Colonic mucosa (tissue), 4 donors: ENCODE results near the gene ZNF426. TPM values are rescaled to one million over a fixed set of nuclear protein-coding genes. Genes with fewer than 3 reads are reported as not detected.

Experiments
- DNase-seq: peaks from one replicate; pipeline ENCODE4 v3.0.0-alpha.2; 2020
- H3K27ac ChIP-seq: fragments of 200-600 bp; one replicate; pipeline ENCODE4 v1.8.0; 2021
- H3K27me3 ChIP-seq: fragments of 200-600 bp; one replicate; pipeline ENCODE4 v1.8.0; 2021
- H3K36me3 ChIP-seq: fragments of 200-600 bp; one replicate; pipeline ENCODE4 v1.8.0; 2021
- H3K4me1 ChIP-seq: fragments of 200-600 bp; one replicate; pipeline ENCODE4 v1.8.0; 2021; ENCODE audit warnings: mild to moderate bottlenecking
- H3K4me3 ChIP-seq: fragments of 200-600 bp; one replicate; pipeline ENCODE4 v1.8.0; 2021
- H3K9ac ChIP-seq, 2 donors: one replicate each; pipeline ENCODE4 v1.7.0; 2013; ENCODE audit warnings: control low read depth in 2 of 2, low read depth in 2 of 2, low read length in 2 of 2
- H3K9me3 ChIP-seq: fragments of 200-600 bp; one replicate; pipeline ENCODE4 v1.8.0; 2021
- CTCF ChIP-seq: fragments of 200-600 bp; IDR thresholded peaks from one replicate; pipeline ENCODE4 v1.8.0; 2022; ENCODE audit warnings: antibody characterized with exemption, mild to moderate bottlenecking
- intact Hi-C: fragments of 100-400 bp; cut with DNase I; formaldehyde crosslinking; loops from one replicate; pipeline ENCODE4 v1.14.1; 2022
- total RNA-seq, 2 donors: library from RNA; stranded (reverse); fragmentation: NEBNext Ultra II Directional in 1 of 2; extraction: Animal tissue kit (Norgen Biotek cat#: 25700) in 1 of 2; gene quantifications; one replicate each; pipeline ENCODE4 v1.2.1, GENCODE V29; 2021
- donor health status: healthy.
- donor health status: DM: no; HTN: no; CAD: no.
- donor health status: DM: no; HTN: no; CAD: no.

ZNF426 gene
- total RNA-seq, 2 donors from 2014 or later: 7.5 to 11.5 TPM

- Histone ChIP-seq H3K4me3 (no peak overlapping the region), H3K27me3 (no peaks in the 10 kb centered on the region)
- intact Hi-C loops: no loop called here
These were observed 2.5 kb downstream of the ZNF426 start for GRCh38 chr19:9535934-9536333.

GRCh38 chr19:9531933-9532332 is 6.5 kb downstream of the ZNF426 start:
- TF ChIP-seq CTCF: no peak
- H3K9me3 ChIP-seq: peaks cover 19% of the 10 kb centered on the region
- no peak overlapping the region for H3K4me3 ChIP-seq
- no peak overlapping the region for H3K27ac ChIP-seq
- no peak overlapping the region for H3K9ac ChIP-seq
- peaks cover 64% of the 10 kb centered on the region for H3K36me3 ChIP-seq
- no peak for DNase-seq
- no peaks in the 10 kb centered on the region for H3K27me3 ChIP-seq
- H3K4me1 ChIP-seq: no peaks in the 10 kb centered on the region
- intact Hi-C loops: no loop called here

More at GRCh38 chr19:9535934-9536333, 2.5 kb downstream of the ZNF426 start:
- DNase-seq: no peak
- TF ChIP-seq CTCF: no peak
- Histone ChIP-seq H3K4me1 (no peaks in the 10 kb centered on the region), H3K27ac (no peak overlapping the region), H3K9me3 (no peaks in the 10 kb centered on the region), H3K9ac (no peak overlapping the region), H3K36me3 (peaks cover 38% of the 10 kb centered on the region)

- H3K36me3 ChIP-seq: peaks cover 50% of the 10 kb centered on the region
- H3K27ac ChIP-seq: no peak overlapping the region
- intact Hi-C loops: no loop called here
- H3K4me3 ChIP-seq: no peak overlapping the region
- H3K4me1 ChIP-seq: no peaks in the 10 kb centered on the region
- no peak for TF ChIP-seq CTCF
- no peak for DNase-seq
- H3K27me3 ChIP-seq: no peaks in the 10 kb centered on the region
- no peak overlapping the region for H3K9ac ChIP-seq
- peaks cover 24% of the 10 kb centered on the region for H3K9me3 ChIP-seq
These were observed 9.6 kb downstream of the ZNF426 start for GRCh38 chr19:9528757-9529336.

- Histone ChIP-seq H3K27ac (no peak overlapping the region), H3K9me3 (peaks cover 20% of the 10 kb centered on the region), H3K4me3 (no peak overlapping the region), H3K36me3 (peaks cover 9% of the 10 kb centered on the region), H3K27me3 (no peaks in the 10 kb centered on the region), H3K4me1 (no peaks in the 10 kb centered on the region), H3K9ac (no peak overlapping the region)
- intact Hi-C loops: no loop called here
- no peak for TF ChIP-seq CTCF
- no peak for DNase-seq
These were observed 14.5 kb downstream of the ZNF426 start for GRCh38 chr19:9523885-9524474.

- no peaks in the 10 kb centered on the region for H3K9me3 ChIP-seq
- no peak overlapping the region for H3K27ac ChIP-seq
- no peak for DNase-seq
- H3K4me1 ChIP-seq: no peaks in the 10 kb centered on the region
- intact Hi-C loops: no loop called here
- no peak overlapping the region for H3K9ac ChIP-seq
- no peak for TF ChIP-seq CTCF
- no peaks in the 10 kb centered on the region for H3K27me3 ChIP-seq
- no peaks in the 10 kb centered on the region for H3K36me3 ChIP-seq
- no peak overlapping the region for H3K4me3 ChIP-seq
These were observed 31.2 kb downstream of the ZNF426 start for GRCh38 chr19:9507285-9507684.
